ENCODE measurements around the gene FUS. TPM values are rescaled to one million over a fixed set of nuclear protein-coding genes. Genes with fewer than 3 reads are reported as not detected.

The FUS gene
- total and polyA plus RNA-seq, 3 experiments from 2014 or later = 163 to 671 (median 621) TPM

Other genes starting within 250 kb of the FUS start
- gene ORAI3, start 231.1 kb upstream of the FUS start, total RNA-seq = 1 to 10 TPM; 8.5 to 8.8 TPM
- gene ORAI3, start 231.1 kb upstream of the FUS start, polyA plus RNA-seq = 25.8 TPM
- 10 to 100 TPM; 24.7 to 28.8 TPM for gene SETD1A, start 222.4 kb upstream of the FUS start, total RNA-seq
- gene SETD1A, start 222.4 kb upstream of the FUS start, polyA plus RNA-seq = 2.6 TPM
- gene HSD3B7, start 194.9 kb upstream of the FUS start, total RNA-seq = 1 to 10 TPM; 1.6 to 2.1 TPM
- gene HSD3B7, start 194.9 kb upstream of the FUS start, polyA plus RNA-seq = not detected
- under 1 TPM; 0.40 to 0.79 TPM for gene STX1B, start 169.5 kb upstream of the FUS start, total RNA-seq
- gene STX1B, start 169.5 kb upstream of the FUS start, polyA plus RNA-seq = 0.03 TPM
- gene STX4, start 146.6 kb upstream of the FUS start, total RNA-seq = 10 to 100 TPM; 53.0 to 55.0 TPM
- gene STX4, start 146.6 kb upstream of the FUS start, polyA plus RNA-seq = 34.5 TPM
- 10 to 100 TPM; 15.9 to 20.5 TPM for gene ZNF668, start 105.9 kb upstream of the FUS start, total RNA-seq
- gene ZNF668, start 105.9 kb upstream of the FUS start, polyA plus RNA-seq = 8.7 TPM
- gene ZNF646, start 105.7 kb upstream of the FUS start, total RNA-seq = 10 to 100 TPM; 23.4 to 25.9 TPM
- gene ZNF646, start 105.7 kb upstream of the FUS start, polyA plus RNA-seq = 9.3 TPM
- gene PRSS53, start 91.2 kb upstream of the FUS start, total RNA-seq = 1 to 10 TPM; 3.3 to 4.6 TPM
- 0.59 TPM for gene PRSS53, start 91.2 kb upstream of the FUS start, polyA plus RNA-seq
- 10 to 100 TPM; 66.0 to 74.3 TPM for gene VKORC1, start 85.3 kb upstream of the FUS start, total RNA-seq
- 124 TPM for gene VKORC1, start 85.3 kb upstream of the FUS start, polyA plus RNA-seq
- 10 to 100 TPM; 40.0 to 42.5 TPM for gene BCKDK, start 71.8 kb upstream of the FUS start, total RNA-seq
- 29.4 TPM for gene BCKDK, start 71.8 kb upstream of the FUS start, polyA plus RNA-seq
- 10 to 100 TPM; 56.1 to 58.6 TPM for gene KAT8, start 62.5 kb upstream of the FUS start, total RNA-seq
- 67.3 TPM for gene KAT8, start 62.5 kb upstream of the FUS start, polyA plus RNA-seq
- gene PRSS8, start 44.4 kb upstream of the FUS start, total RNA-seq = not detected
- not detected for gene PRSS8, start 44.4 kb upstream of the FUS start, polyA plus RNA-seq
- gene PRSS36, start 30.1 kb upstream of the FUS start, total RNA-seq = under 1 TPM; 0.44 to 0.61 TPM
- gene PRSS36, start 30.1 kb upstream of the FUS start, polyA plus RNA-seq = 3.1 TPM
- gene PYCARD, start 22.6 kb downstream of the FUS start, total RNA-seq = 1 to 10 TPM; 4.5 to 5.9 TPM
- 77.8 TPM for gene PYCARD, start 22.6 kb downstream of the FUS start, polyA plus RNA-seq
- gene TRIM72, start 34.0 kb downstream of the FUS start, total RNA-seq = not detected
- gene TRIM72, start 34.0 kb downstream of the FUS start, polyA plus RNA-seq = not detected
- gene PYDC1, start 37.0 kb downstream of the FUS start, total RNA-seq = not detected
- gene PYDC1, start 37.0 kb downstream of the FUS start, polyA plus RNA-seq = not detected
- gene ITGAM, start 79.8 kb downstream of the FUS start, total RNA-seq = 1 to 10 TPM; 1.7 to 1.8 TPM
- gene ITGAM, start 79.8 kb downstream of the FUS start, polyA plus RNA-seq = 23.3 TPM
- 1 to 10 TPM; 2.1 to 2.7 TPM for gene ITGAX, start 175.0 kb downstream of the FUS start, total RNA-seq
- 0.46 TPM for gene ITGAX, start 175.0 kb downstream of the FUS start, polyA plus RNA-seq
- gene ITGAD, start 213.2 kb downstream of the FUS start, total RNA-seq = not detected
- 0.12 TPM for gene ITGAD, start 213.2 kb downstream of the FUS start, polyA plus RNA-seq
- not detected for gene COX6A2, start 248.2 kb downstream of the FUS start, total RNA-seq
- not detected for gene COX6A2, start 248.2 kb downstream of the FUS start, polyA plus RNA-seq

Measured in CD8-positive, alpha-beta memory T cell (primary cell).